Measurements from ENCODE around the gene FAM3A. TPM values are rescaled to one million over a fixed set of nuclear protein-coding genes. Genes with fewer than 3 reads are reported as not detected.

The FAM3A gene
- total RNA-seq, 1 experiment from 2014 or later = 69.2 TPM

GRCh38 chrX:154512879-154513553 is 3.0 kb downstream of the FAM3A start:
- Histone ChIP-seq H3K27ac (ENCODE audit: low read length) (no peak overlapping the region), H3K79me2 (ENCODE audit: low read length) (peaks cover 12% of the 10 kb centered on the region), H3K9me2 (replicated peaks; ENCODE audit: low read length) (no peaks in the 10 kb centered on the region), H4K20me1 (ENCODE audit: low read length) (no peaks in the 10 kb centered on the region), H3K4me2 (ENCODE audit: low read length) (no peak overlapping the region), H3K9me3 (ENCODE audit: low read length) (no peaks in the 10 kb centered on the region), H3K4me1 (ENCODE audit: insufficient read depth, low read length) (peaks cover 8% of the 10 kb centered on the region), H3K36me3 (ENCODE audit: low read depth, low read length) (0 out of 2 replicates have a peak, but pooled peaks cover 3% of the 10 kb centered on the region), H3K27me3 (ENCODE audit: low read length) (no peaks in the 10 kb centered on the region), H2AFZ (ENCODE audit: low read length) (no peak overlapping the region), H3F3A (ENCODE audit: low read length, unreplicated experiment) (no peaks in the 10 kb centered on the region), H3K9ac (ENCODE audit: low read length) (no peak overlapping the region), H3K4me3 (ENCODE audit: low read length) (no peak overlapping the region)
- DNase-seq = no peak
- BruUV-seq (replicated peaks) = no TSS peak
- ATAC-seq = no peak
- ChIA-PET CTCF (no interaction called here), POLR2A (ENCODE audit: unreplicated experiment) (no interaction called here)
- TF ChIP-seq, protein P1, sequence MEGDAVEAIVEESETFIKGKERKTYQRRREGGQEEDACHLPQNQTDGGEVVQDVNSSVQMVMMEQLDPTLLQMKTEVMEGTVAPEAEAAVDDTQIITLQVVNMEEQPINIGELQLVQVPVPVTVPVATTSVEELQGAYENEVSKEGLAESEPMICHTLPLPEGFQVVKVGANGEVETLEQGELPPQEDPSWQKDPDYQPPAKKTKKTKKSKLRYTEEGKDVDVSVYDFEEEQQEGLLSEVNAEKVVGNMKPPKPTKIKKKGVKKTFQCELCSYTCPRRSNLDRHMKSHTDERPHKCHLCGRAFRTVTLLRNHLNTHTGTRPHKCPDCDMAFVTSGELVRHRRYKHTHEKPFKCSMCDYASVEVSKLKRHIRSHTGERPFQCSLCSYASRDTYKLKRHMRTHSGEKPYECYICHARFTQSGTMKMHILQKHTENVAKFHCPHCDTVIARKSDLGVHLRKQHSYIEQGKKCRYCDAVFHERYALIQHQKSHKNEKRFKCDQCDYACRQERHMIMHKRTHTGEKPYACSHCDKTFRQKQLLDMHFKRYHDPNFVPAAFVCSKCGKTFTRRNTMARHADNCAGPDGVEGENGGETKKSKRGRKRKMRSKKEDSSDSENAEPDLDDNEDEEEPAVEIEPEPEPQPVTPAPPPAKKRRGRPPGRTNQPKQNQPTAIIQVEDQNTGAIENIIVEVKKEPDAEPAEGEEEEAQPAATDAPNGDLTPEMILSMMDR (conservative IDR thresholded peaks at IDR 0.05; ENCODE audit: low read depth, low read length) = no peak
- TF ChIP-seq EZH2phosphoT487 (IDR thresholded peaks at IDR 0.05; ENCODE audit: borderline replicate concordance, low read length) = no peak
- TF ChIP-seq EZH2 (IDR thresholded peaks at IDR 0.05; ENCODE audit: low read length, unreplicated experiment) = no peak
- intact Hi-C loops (cut with micrococcal nuclease) = no loop called here

- no peaks in the 10 kb centered on the region for H3K9me3 ChIP-seq (ENCODE audit: low read length)
- no peak overlapping the region for H3K4me2 ChIP-seq (ENCODE audit: low read length)
- H3F3A ChIP-seq (ENCODE audit: low read length, unreplicated experiment) = no peaks in the 10 kb centered on the region
- CTCF ChIA-PET = no interaction called here
- H2AFZ ChIP-seq (ENCODE audit: low read length) = no peak overlapping the region
- H3K9me2 ChIP-seq (replicated peaks; ENCODE audit: low read length) = no peaks in the 10 kb centered on the region
- BruUV-seq (replicated peaks) = no TSS peak
- DNase-seq (no peak), ATAC-seq (no peak)
- intact Hi-C loops (cut with micrococcal nuclease) = no loop called here
- no peak overlapping the region for H3K4me3 ChIP-seq (ENCODE audit: low read length)
- H3K79me2 ChIP-seq (ENCODE audit: low read length) = peaks cover 12% of the 10 kb centered on the region
- H3K4me1 ChIP-seq (ENCODE audit: insufficient read depth, low read length) = peaks cover 7% of the 10 kb centered on the region
- POLR2A ChIA-PET (ENCODE audit: unreplicated experiment) = no interaction called here
- no peaks in the 10 kb centered on the region for H3K27me3 ChIP-seq (ENCODE audit: low read length)
- no peak for TF ChIP-seq EZH2 (IDR thresholded peaks at IDR 0.05; ENCODE audit: low read length, unreplicated experiment)
- TF ChIP-seq, protein P1 (conservative IDR thresholded peaks at IDR 0.05; ENCODE audit: low read depth, low read length) = no peak
- TF ChIP-seq EZH2phosphoT487 (IDR thresholded peaks at IDR 0.05; ENCODE audit: borderline replicate concordance, low read length) = no peak
- H3K9ac ChIP-seq (ENCODE audit: low read length) = no peak overlapping the region
- H4K20me1 ChIP-seq (ENCODE audit: low read length) = no peaks in the 10 kb centered on the region
- H3K27ac ChIP-seq (ENCODE audit: low read length) = no peak overlapping the region
- 0 out of 2 replicates have a peak, but pooled peaks cover 3% of the 10 kb centered on the region for H3K36me3 ChIP-seq (ENCODE audit: low read depth, low read length)
Measured at GRCh38 chrX:154511761-154512160, 4.3 kb downstream of the FAM3A start.

DNA sequence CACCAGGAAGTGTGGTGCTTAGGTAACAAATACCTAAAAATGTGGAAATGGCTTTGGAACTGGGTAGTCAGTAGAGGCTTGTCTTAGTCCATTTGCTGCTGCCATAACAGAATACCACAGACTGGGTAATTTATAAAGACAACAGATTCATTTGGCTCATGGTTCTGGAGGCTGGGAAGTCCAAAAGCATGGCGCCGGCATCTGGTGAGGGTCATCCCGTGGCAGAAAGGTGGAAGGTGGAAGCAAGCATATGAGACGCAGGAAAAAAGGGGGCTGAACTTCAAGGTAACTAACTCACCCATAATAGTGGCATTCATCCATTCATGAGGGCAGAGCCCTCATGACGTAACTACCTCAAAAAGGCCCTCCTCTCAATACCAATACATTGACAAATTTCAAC is 6.6 kb downstream of the FAM3A start:
- Histone ChIP-seq H3K4me1 (ENCODE audit: insufficient read depth, low read length) (peaks cover 18% of the 10 kb centered on the region), H3K79me2 (ENCODE audit: low read length) (no peaks in the 10 kb centered on the region), H3K27me3 (ENCODE audit: low read length) (no peaks in the 10 kb centered on the region), H3K4me2 (ENCODE audit: low read length) (no peak overlapping the region), H4K20me1 (ENCODE audit: low read length) (no peaks in the 10 kb centered on the region), H3F3A (ENCODE audit: low read length, unreplicated experiment) (no peaks in the 10 kb centered on the region), H3K4me3 (ENCODE audit: low read length) (no peak overlapping the region), H3K9me2 (replicated peaks; ENCODE audit: low read length) (no peaks in the 10 kb centered on the region), H3K27ac (ENCODE audit: low read length) (no peak overlapping the region), H2AFZ (ENCODE audit: low read length) (no peak overlapping the region), H3K36me3 (ENCODE audit: low read depth, low read length) (0 out of 2 replicates have a peak, but pooled peaks cover 3% of the 10 kb centered on the region), H3K9ac (ENCODE audit: low read length) (no peak overlapping the region), H3K9me3 (ENCODE audit: low read length) (no peaks in the 10 kb centered on the region)
- intact Hi-C loops (cut with micrococcal nuclease) = no loop called here
- POLR2A ChIA-PET (ENCODE audit: unreplicated experiment) = no interaction called here
- TF ChIP-seq EZH2phosphoT487 (IDR thresholded peaks at IDR 0.05; ENCODE audit: borderline replicate concordance, low read length) (no peak), EZH2 (IDR thresholded peaks at IDR 0.05; ENCODE audit: low read length, unreplicated experiment) (no peak)
- TF ChIP-seq, protein P1 (conservative IDR thresholded peaks at IDR 0.05; ENCODE audit: low read depth, low read length) = no peak
- ATAC-seq (no peak), DNase-seq (no peak)
- CTCF ChIA-PET = no interaction called here
- no TSS peak for BruUV-seq (replicated peaks)
